Sigmoid colon (tissue), 7 donors: Measurements from ENCODE around the gene GABARAP. TPM values are rescaled to one million over a fixed set of nuclear protein-coding genes. Genes with fewer than 3 reads are reported as not detected.

Experiments used
- DNase-seq: peaks from one replicate; pipeline ENCODE4 v3.0.0-alpha.2; 2019
- H3K27ac ChIP-seq, 4 donors: fragments of 200-600 bp; sonication (generic); one replicate each; pipeline ENCODE4 v1.5.1; 2016 to 2019; ENCODE audit warnings: mild to moderate bottlenecking in 1 of 4
- H3K27me3 ChIP-seq, 3 donors: fragments of 200-600 bp; sonication (generic); one replicate each; pipeline ENCODE4 v1.5.1; 2019; ENCODE audit warnings: mild to moderate bottlenecking in 1 of 3
- H3K36me3 ChIP-seq, 4 donors: fragments of 200-600 bp; sonication (generic); one replicate each; pipeline ENCODE4 v1.5.1; 2016 to 2019
- H3K4me1 ChIP-seq, 4 donors: fragments of 200-600 bp; sonication (generic); one replicate each; pipeline ENCODE4 v1.5.1; 2017 to 2019
- H3K4me3 ChIP-seq, 4 donors: fragments of 200-600 bp; sonication (generic); one replicate each; pipeline ENCODE4 v1.5.1; 2017 to 2019; ENCODE audit warnings: mild to moderate bottlenecking in 2 of 4, moderate library complexity in 1 of 4
- H3K9me3 ChIP-seq, 4 donors: fragments of 200-600 bp in 3 of 4; sonication (generic) in 3 of 4; one replicate each; pipeline versions ENCODE4 v1.5.1 to v1.6.1; 2013 to 2019
- CTCF ChIP-seq, 4 experiments: fragments of 450-650 bp in 3 of 4; fragments of 200-600 bp in 1 of 4; IDR thresholded peaks; one replicate each; pipeline ENCODE4 v1.5.1; 2016 to 2019; ENCODE audit warnings: antibody characterized with exemption in 4 of 4, mild to moderate bottlenecking in 3 of 4, moderate library complexity in 2 of 4
- EP300 ChIP-seq, 4 donors: sonication (generic); formaldehyde crosslinking; IDR thresholded peaks; one replicate each; pipeline ENCODE4 v1.6.1; 2017; ENCODE audit warnings: antibody characterized with exemption in 4 of 4
- POLR2A ChIP-seq, 2 donors: fragments of 450-650 bp; IDR thresholded peaks; one replicate each; pipeline ENCODE4 v1.6.1; 2016; ENCODE audit warnings: antibody characterized with exemption in 2 of 2, mild to moderate bottlenecking in 2 of 2, moderate library complexity in 2 of 2
- POLR2AphosphoS5 ChIP-seq, 4 donors: sonication (generic); formaldehyde crosslinking; IDR thresholded peaks; one replicate each; pipeline ENCODE4 v1.6.1; 2017; ENCODE audit warnings: antibody characterized with exemption in 4 of 4
- WGBS, 2 donors: extraction: QIAGEN DNeasy Blood & Tissue Kit; methylation state at CpG; one replicate each; pipeline ENCODE4 v1.1.7; 2013; 5-methylcytosine and 5-hydroxymethylcytosine counted together
- intact Hi-C: fragments of 100-400 bp; cut with DNase I; formaldehyde crosslinking; loops from one replicate; pipeline ENCODE4 v1.15.1; 2023
- polyA plus RNA-seq, 3 donors: library from polyadenylated mRNA; stranded (reverse); fragments of 200-250 nt; gene quantifications; one replicate each; pipeline ENCODE4 v1.2.3, GENCODE V29; 2013
- total RNA-seq, 4 donors: library from RNA; depleted of rRNA; stranded (reverse); fragments of >200 nt; gene quantifications; one replicate each; pipeline ENCODE4 v1.1.0, GENCODE V29; 2016
- donor health status: healthy with polysubstance abuse.
- donor health status: Bipolar disorder and iron deficiency.
- donor health status: healthy.

The GABARAP gene
- total and polyA plus RNA-seq, 7 donors, result 147 to 1,215 (median 613) TPM

- peak overlapping the region in 2 of 4 donors; percentile 22 to 43 for H3K27ac ChIP-seq
- no peak overlapping the region for H3K4me3 ChIP-seq
- intact Hi-C loops, result no loop called here
- 68 to 83% methylated on average over 15 of the region's 15 CpGs for WGBS, 2 donors
- no peak for TF ChIP-seq EP300 (IDR thresholded peaks at IDR 0.05)
- no peak for TF ChIP-seq POLR2AphosphoS5 (IDR thresholded peaks at IDR 0.05)
- no peak for TF ChIP-seq POLR2A (IDR thresholded peaks at IDR 0.05)
- TF ChIP-seq CTCF (IDR thresholded peaks at IDR 0.05), result no peak
- H3K27me3 ChIP-seq, result no peaks in the 10 kb centered on the region
- no peak for DNase-seq
- H3K36me3 ChIP-seq, result peaks cover 40 to 80% (median 60%) of the 10 kb centered on the region in 4 donors
- peaks cover 0 to 20% (median 14%) of the 10 kb centered on the region in 4 donors for H3K4me1 ChIP-seq
- H3K9me3 ChIP-seq, result no peaks in the 10 kb centered on the region
Measured at GRCh38 chr17:7224661-7225111, 17.6 kb downstream of the GABARAP start.

DNA sequence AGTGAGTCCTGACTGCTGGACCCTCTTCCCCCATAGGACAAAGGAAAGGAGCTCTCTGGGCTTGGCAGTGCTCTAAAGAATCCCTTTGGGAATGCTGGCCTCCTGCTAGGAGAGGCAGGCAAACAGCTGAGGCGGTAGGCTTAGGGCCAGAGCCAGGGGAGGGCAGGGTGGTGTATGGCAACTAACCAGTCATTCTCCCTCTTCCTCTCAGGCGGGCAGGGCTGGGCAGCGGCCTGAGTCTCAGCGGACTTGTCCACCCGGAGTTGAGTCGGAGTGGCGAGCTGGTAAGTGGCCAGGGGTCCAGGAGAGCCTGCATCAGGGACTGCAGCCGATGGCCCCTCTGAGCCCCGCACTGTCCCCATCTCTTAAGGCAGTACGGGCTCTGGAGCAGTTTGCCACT is 18.1 kb downstream of the GABARAP start:
- H3K4me1 ChIP-seq, result peaks cover 0 to 24% (median 19%) of the 10 kb centered on the region in 4 donors
- 81 to 90% methylated on average over 10 of the region's 10 CpGs for whole genome bisulfite sequencing, 2 donors
- H3K27ac ChIP-seq, result peak overlapping the region in 1 of 4 donors; percentile 43
- no peak for DNase-seq
- no peaks in the 10 kb centered on the region for H3K27me3 ChIP-seq
- intact Hi-C loops, result no loop called here
- peaks cover 35 to 74% (median 54%) of the 10 kb centered on the region in 4 donors for H3K36me3 ChIP-seq
- no peaks in the 10 kb centered on the region for H3K9me3 ChIP-seq
- TF ChIP-seq POLR2A (IDR thresholded peaks at IDR 0.05), result no peak
- no peak for TF ChIP-seq POLR2AphosphoS5 (IDR thresholded peaks at IDR 0.05)
- TF ChIP-seq CTCF (IDR thresholded peaks at IDR 0.05), result no peak
- no peak for TF ChIP-seq EP300 (IDR thresholded peaks at IDR 0.05)
- H3K4me3 ChIP-seq, result no peak overlapping the region

DNA sequence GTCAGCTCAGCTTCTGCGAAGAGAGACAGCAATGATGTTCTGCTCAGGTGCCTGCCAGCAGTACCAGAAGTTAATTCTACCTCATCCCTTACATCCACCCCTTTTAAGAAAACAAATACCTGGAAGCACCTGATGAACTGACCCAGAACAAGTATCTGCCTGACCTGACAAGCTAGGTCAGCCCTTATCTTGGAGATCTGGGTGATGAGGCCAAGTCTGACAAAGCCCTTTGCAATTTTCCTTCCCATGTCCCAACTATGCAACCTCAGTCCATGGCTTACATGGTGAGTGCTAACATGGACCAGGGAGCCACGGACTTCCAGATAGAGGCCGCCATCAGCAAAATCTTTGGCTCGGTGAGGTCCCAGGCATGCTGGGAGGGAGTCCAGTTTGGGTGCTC is 18.9 kb downstream of the GABARAP start:
- H3K4me3 ChIP-seq, result no peak overlapping the region
- no peak for DNase-seq
- 90 to 93% methylated on average over 4 of the region's 4 CpGs for WGBS, 2 donors
- no peaks in the 10 kb centered on the region for H3K9me3 ChIP-seq
- intact Hi-C loops, result no loop called here
- H3K36me3 ChIP-seq, result peaks cover 28 to 66% (median 48%) of the 10 kb centered on the region in 4 donors
- no peaks in the 10 kb centered on the region for H3K27me3 ChIP-seq
- no peak overlapping the region for H3K27ac ChIP-seq
- H3K4me1 ChIP-seq, result peaks cover 0 to 31% (median 24%) of the 10 kb centered on the region in 4 donors
- no peak for TF ChIP-seq POLR2AphosphoS5 (IDR thresholded peaks at IDR 0.05)
- no peak for TF ChIP-seq POLR2A (IDR thresholded peaks at IDR 0.05)
- no peak for TF ChIP-seq CTCF (IDR thresholded peaks at IDR 0.05)
- TF ChIP-seq EP300 (IDR thresholded peaks at IDR 0.05), result no peak

GRCh38 chr17:7222972-7223292 is 19.3 kb downstream of the GABARAP start:
- Histone ChIP-seq H3K27me3 (no peaks in the 10 kb centered on the region), H3K4me1 (peaks cover 0 to 36% (median 29%) of the 10 kb centered on the region in 4 donors), H3K9me3 (no peaks in the 10 kb centered on the region), H3K4me3 (no peak overlapping the region), H3K27ac (peak overlapping the region in 1 of 4 donors; percentile 23), H3K36me3 (peaks cover 28 to 62% (median 46%) of the 10 kb centered on the region in 4 donors)
- TF ChIP-seq EP300 (IDR thresholded peaks at IDR 0.05) (no peak), POLR2AphosphoS5 (IDR thresholded peaks at IDR 0.05) (no peak), CTCF (IDR thresholded peaks at IDR 0.05) (no peak), POLR2A (IDR thresholded peaks at IDR 0.05) (no peak)
- DNase-seq, result peak; percentile 66
- intact Hi-C loops, result no loop called here
- 73 to 85% methylated on average over 7 of the region's 7 CpGs for WGBS, 2 donors
